Mesenchymal stem cell (in vitro differentiated cells and primary cell): ENCODE data around the gene NKX2-3.
A peak's percentile ranks its signal among the peaks of the same experiment; 100 is the strongest.

ENCODE experiments used
- DNase-seq: peaks from one replicate; pipeline ENCODE4 v3.0.0-alpha.2; 2013
- H2AFZ ChIP-seq: one replicate; pipeline ENCODE4 v1.6.1; 2013; ENCODE audit warnings: low read depth, mild to moderate bottlenecking, control low read depth, inconsistent platforms, low read length, moderate library complexity
- H2AK5ac ChIP-seq: 2 replicates; pipeline ENCODE4 v1.6.1; 2013; ENCODE audit warnings: low read length, moderate library complexity, mild to moderate bottlenecking, inconsistent platforms; ENCODE audit not compliant: severe bottlenecking
- H2BK120ac ChIP-seq: one replicate; pipeline ENCODE4 v1.6.1; 2013; ENCODE audit warnings: low read depth, mild to moderate bottlenecking, inconsistent platforms, low read length, moderate library complexity
- H2BK12ac ChIP-seq, 2 experiments: one replicate each; pipeline ENCODE4 v1.6.1; 2013; ENCODE audit warnings: inconsistent platforms in 2 of 2, low read length in 2 of 2, mild to moderate bottlenecking in 2 of 2, moderate library complexity in 2 of 2, control low read depth in 1 of 2
- H2BK15ac ChIP-seq: one replicate; pipeline ENCODE4 v1.6.1; 2013; ENCODE audit warnings: mild to moderate bottlenecking, low read depth, inconsistent platforms; ENCODE audit not compliant: poor library complexity, severe bottlenecking
- H2BK5ac ChIP-seq: 2 replicates; pipeline ENCODE4 v1.6.1; 2013; ENCODE audit warnings: low read depth, mild to moderate bottlenecking, low read length, control low read depth, inconsistent platforms; ENCODE audit not compliant: poor library complexity, severe bottlenecking
- H3K14ac ChIP-seq, 2 experiments: one replicate each; pipeline ENCODE4 v1.6.1; 2013; ENCODE audit warnings: inconsistent platforms in 2 of 2, low read length in 2 of 2, control low read depth in 1 of 2, mild to moderate bottlenecking in 1 of 2, moderate library complexity in 1 of 2
- H3K18ac ChIP-seq, 2 experiments: one replicate each; pipeline ENCODE4 v1.6.1; 2013; ENCODE audit warnings: inconsistent platforms in 2 of 2, low read length in 2 of 2, control low read depth in 1 of 2, low read depth in 1 of 2, mild to moderate bottlenecking in 1 of 2
- H3K23ac ChIP-seq, 2 experiments: one replicate each; pipeline ENCODE4 v1.6.1; 2013; ENCODE audit warnings: inconsistent platforms in 2 of 2, low read length in 2 of 2, mild to moderate bottlenecking in 2 of 2, moderate library complexity in 2 of 2, control low read depth in 1 of 2
- H3K27ac ChIP-seq: 2 replicates; pipeline ENCODE4 v1.5.1; 2013; ENCODE audit warnings: mild to moderate bottlenecking, moderate library complexity, low read length, control low read depth, inconsistent platforms; ENCODE audit not compliant: poor library complexity, severe bottlenecking
- H3K27me3 ChIP-seq, 2 experiments: 2 replicates each; pipeline versions ENCODE4 v1.6.1 to v1.7.0; 2013; ENCODE audit warnings: low read length in 2 of 2, mild to moderate bottlenecking in 2 of 2, moderate library complexity in 2 of 2, control low read depth in 1 of 2, inconsistent platforms in 1 of 2; ENCODE audit not compliant: control insufficient read depth in 1 of 2, insufficient read depth in 1 of 2
- H3K36me3 ChIP-seq, 2 experiments: 2 replicates each; pipeline versions ENCODE4 v1.6.1 to v1.7.0; 2013; ENCODE audit warnings: low read length in 2 of 2, control low read depth in 1 of 2, inconsistent platforms in 1 of 2, low read depth in 1 of 2, mild to moderate bottlenecking in 1 of 2; ENCODE audit not compliant: insufficient read depth in 2 of 2, control insufficient read depth in 1 of 2
- H3K4ac ChIP-seq, 2 experiments: one replicate each; pipeline ENCODE4 v1.6.1; 2013; ENCODE audit warnings: inconsistent platforms in 2 of 2, low read length in 2 of 2, mild to moderate bottlenecking in 2 of 2, moderate library complexity in 2 of 2, control low read depth in 1 of 2, low read depth in 1 of 2
- H3K4me1 ChIP-seq: 2 replicates; pipeline ENCODE4 v1.6.1; 2013; ENCODE audit warnings: low read depth, low read length, control low read depth; ENCODE audit not compliant: control insufficient read depth, insufficient read depth
- H3K4me2 ChIP-seq: 2 replicates; pipeline ENCODE4 v1.6.1; 2013; ENCODE audit warnings: low read length, mild to moderate bottlenecking, inconsistent platforms; ENCODE audit not compliant: poor library complexity, severe bottlenecking
- H3K4me3 ChIP-seq, 2 experiments: 2 replicates each; pipeline versions ENCODE4 v1.5.1 to v1.7.0; 2013; ENCODE audit warnings: low read length in 2 of 2, mild to moderate bottlenecking in 2 of 2, control low read depth in 1 of 2, low read depth in 1 of 2; ENCODE audit not compliant: insufficient read depth in 1 of 2
- H3K79me1 ChIP-seq: replicated peaks from 2 replicates; pipeline ENCODE4 v1.6.1; 2013; ENCODE audit warnings: mild to moderate bottlenecking, control low read depth, low read length, inconsistent platforms; ENCODE audit not compliant: poor library complexity, severe bottlenecking
- H3K9ac ChIP-seq: 2 replicates; pipeline ENCODE4 v1.7.0; 2013; ENCODE audit warnings: mild to moderate bottlenecking, low read length, moderate library complexity
- H3K9me3 ChIP-seq: 2 replicates; pipeline ENCODE4 v1.7.0; 2013; ENCODE audit warnings: mild to moderate bottlenecking, low read length; ENCODE audit not compliant: control insufficient read depth
- H4K8ac ChIP-seq: one replicate; pipeline ENCODE4 v1.6.1; 2013; ENCODE audit warnings: inconsistent platforms, mild to moderate bottlenecking, low read length, moderate library complexity
- H4K91ac ChIP-seq: one replicate; pipeline ENCODE4 v1.6.1; 2013; ENCODE audit warnings: mild to moderate bottlenecking, low read length, inconsistent platforms
- WGBS: methylation state at CpG from one replicate; pipeline ENCODE4 v1.1.7; 2013; ENCODE audit warnings: mixed read lengths; 5-methylcytosine and 5-hydroxymethylcytosine counted together

The NKX2-3 gene

DNA sequence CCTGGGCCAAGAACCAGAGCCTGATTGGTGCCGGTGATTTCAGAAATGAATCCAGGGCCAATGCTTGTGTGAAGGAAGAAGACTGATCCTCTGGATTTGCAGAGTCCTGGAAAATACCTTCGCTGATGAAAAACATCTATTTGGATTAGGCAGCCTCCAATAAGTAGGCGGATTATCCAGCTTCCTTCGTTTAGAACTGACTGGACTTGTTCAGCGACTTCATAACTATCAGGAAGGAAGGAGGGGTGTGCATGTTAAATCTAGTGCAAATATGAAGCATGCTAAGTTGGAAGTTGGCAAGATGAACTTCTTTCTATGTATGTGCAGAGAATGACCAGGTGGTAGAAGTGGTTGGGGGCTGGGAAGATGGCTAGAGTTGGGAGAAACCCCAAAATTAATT, 41.0 kb downstream of the NKX2-3 start:
- no peak overlapping the region for H2AK5ac ChIP-seq

DNA sequence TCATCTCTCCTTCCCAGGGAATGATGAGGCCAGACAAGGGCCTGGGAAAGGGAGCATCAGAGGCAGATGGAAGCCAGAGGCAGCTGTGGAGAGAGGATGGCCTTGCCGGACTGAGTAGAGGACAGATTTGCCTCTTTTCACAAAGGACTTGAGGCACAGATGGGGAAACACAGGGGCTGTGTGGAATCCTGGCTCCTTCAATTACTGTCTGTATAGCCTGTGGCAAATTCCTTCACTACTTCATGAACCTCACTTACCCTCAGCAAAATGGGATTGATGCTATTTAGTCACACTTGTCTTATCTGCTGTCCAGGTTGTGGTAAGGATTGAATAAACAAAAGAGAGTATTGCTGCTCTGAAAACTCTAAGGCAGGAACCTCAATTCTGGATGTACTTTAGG, 47.2 kb downstream of the NKX2-3 start:
- no peak overlapping the region for H4K91ac ChIP-seq
- H3K4me1 ChIP-seq: no peaks in the 10 kb centered on the region
- H2AK5ac ChIP-seq: no peak overlapping the region
- H3K4me3 ChIP-seq: no peak overlapping the region
- H2BK120ac ChIP-seq: no peak overlapping the region
- no peaks in the 10 kb centered on the region for H3K36me3 ChIP-seq
- peak overlapping the region; percentile 58 to 83 for H3K18ac ChIP-seq
- H2AFZ ChIP-seq: no peak overlapping the region
- peak; percentile 69 for DNase-seq
- H3K9ac ChIP-seq: no peak overlapping the region
- peak overlapping the region; percentile 12 for H2BK15ac ChIP-seq
- H2BK12ac ChIP-seq: peak overlapping the region in 1 of 2 experiments; percentile 95
- no peaks in the 10 kb centered on the region for H3K9me3 ChIP-seq
- H3K14ac ChIP-seq: no peak overlapping the region
- H3K27me3 ChIP-seq: peaks cover 26 to 59% of the 10 kb centered on the region in 2 experiments
- no peak overlapping the region for H3K23ac ChIP-seq
- peak overlapping the region; percentile 60 to 71 for H3K4ac ChIP-seq
- H2BK5ac ChIP-seq: no peak overlapping the region
- no peak overlapping the region for H3K4me2 ChIP-seq
- H3K79me1 ChIP-seq: no peaks in the 10 kb centered on the region
- no peak overlapping the region for H4K8ac ChIP-seq
- no peak overlapping the region for H3K27ac ChIP-seq
- WGBS: no CpG with 5 or more reads among the region's 1 CpG

More for the DNA sequence above, 41.0 kb downstream of the NKX2-3 start:
- H3K4me1 ChIP-seq: no peaks in the 10 kb centered on the region
- H2BK12ac ChIP-seq: no peak overlapping the region
- peaks cover 6 to 30% of the 10 kb centered on the region in 2 experiments for H3K27me3 ChIP-seq
- no peak overlapping the region for H3K4me3 ChIP-seq
- H3K9me3 ChIP-seq: no peaks in the 10 kb centered on the region
- DNase-seq: no peak
- no peak overlapping the region for H4K8ac ChIP-seq
- no peak overlapping the region for H2BK5ac ChIP-seq
- H3K79me1 ChIP-seq: no peaks in the 10 kb centered on the region
- 88% methylated on average over 5 of the region's 5 CpGs for WGBS
- no peak overlapping the region for H2AFZ ChIP-seq
- H3K14ac ChIP-seq: no peak overlapping the region
- no peak overlapping the region for H3K18ac ChIP-seq
- no peak overlapping the region for H2BK15ac ChIP-seq
- H4K91ac ChIP-seq: no peak overlapping the region
- no peak overlapping the region for H3K4ac ChIP-seq
- no peak overlapping the region for H3K9ac ChIP-seq
- H3K4me2 ChIP-seq: no peak overlapping the region
- H3K27ac ChIP-seq: no peak overlapping the region
- no peaks in the 10 kb centered on the region for H3K36me3 ChIP-seq
- H3K23ac ChIP-seq: no peak overlapping the region
- H2BK120ac ChIP-seq: no peak overlapping the region

DNA sequence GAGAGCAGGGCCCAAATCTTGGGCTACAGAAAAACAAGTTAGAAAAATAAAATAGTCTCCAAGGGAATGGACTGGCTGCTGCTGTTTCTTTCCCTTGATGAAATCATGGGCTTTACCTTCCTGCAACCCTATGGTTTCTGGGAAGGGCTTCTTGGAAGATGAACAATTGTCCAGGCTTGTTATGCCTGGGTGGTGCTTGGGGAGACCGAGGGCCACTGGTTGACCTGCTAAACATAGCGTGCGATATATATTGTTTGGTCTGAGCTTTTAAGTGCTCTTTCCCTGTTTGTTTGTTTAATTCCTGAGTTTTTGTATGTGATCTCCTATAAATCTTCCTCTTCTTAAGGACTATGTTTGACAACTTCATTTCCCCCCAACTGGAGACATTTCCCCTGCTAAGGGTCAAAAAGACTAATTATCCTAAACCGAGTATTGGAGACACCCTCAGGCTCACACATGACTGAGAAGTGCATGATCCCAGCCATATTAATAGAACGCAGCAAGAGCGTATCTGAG, 49.6 kb downstream of the NKX2-3 start:
- Histone ChIP-seq H3K14ac (no peak overlapping the region), H3K4me3 (no peak overlapping the region), H2BK120ac (no peak overlapping the region), H4K8ac (no peak overlapping the region), H3K4ac (no peak overlapping the region), H3K9me3 (no peaks in the 10 kb centered on the region), H2BK12ac (no peak overlapping the region), H3K9ac (no peak overlapping the region), H3K27ac (no peak overlapping the region), H2BK5ac (no peak overlapping the region), H2BK15ac (no peak overlapping the region), H3K79me1 (no peaks in the 10 kb centered on the region), H2AK5ac (no peak overlapping the region), H3K23ac (no peak overlapping the region), H3K36me3 (no peaks in the 10 kb centered on the region), H3K4me1 (no peaks in the 10 kb centered on the region), H2AFZ (no peak overlapping the region), H3K27me3 (peaks cover 39 to 74% of the 10 kb centered on the region in 2 experiments), H4K91ac (no peak overlapping the region), H3K4me2 (no peak overlapping the region), H3K18ac (no peak overlapping the region)
- peak; percentile 95 for DNase-seq
- 25% methylated on average over 4 of the region's 6 CpGs for WGBS

DNA sequence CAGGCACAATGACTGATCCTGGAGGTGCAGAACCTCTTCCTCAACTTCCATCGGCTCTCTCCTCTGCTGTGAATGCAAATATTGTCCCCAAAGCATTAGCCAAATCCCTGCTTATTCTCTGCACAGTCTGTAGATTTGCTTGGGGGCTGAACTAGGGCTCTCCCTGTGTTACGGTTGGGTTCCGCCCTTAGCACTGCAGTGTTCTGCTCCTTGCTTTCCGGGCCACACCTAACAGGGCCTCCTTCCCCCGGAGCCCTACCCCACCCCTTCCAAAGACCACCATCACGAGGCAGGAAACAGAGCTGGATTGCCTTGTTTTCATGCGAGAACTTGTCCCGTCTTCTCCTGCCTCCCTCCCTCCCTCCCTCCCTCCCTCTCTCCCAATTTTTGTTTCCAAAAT, 50.9 kb downstream of the NKX2-3 start:
- Histone ChIP-seq H3K27me3 (peaks cover 49 to 68% of the 10 kb centered on the region in 2 experiments), H3K79me1 (no peaks in the 10 kb centered on the region), H3K18ac (peak overlapping the region in 1 of 2 experiments; percentile 91), H3K36me3 (no peaks in the 10 kb centered on the region), H3K27ac (no peak overlapping the region), H4K8ac (no peak overlapping the region), H4K91ac (no peak overlapping the region), H3K4ac (peak overlapping the region in 1 of 2 experiments; percentile 37), H2BK5ac (no peak overlapping the region), H3K9me3 (no peaks in the 10 kb centered on the region), H3K9ac (no peak overlapping the region), H3K4me3 (no peak overlapping the region), H2BK15ac (no peak overlapping the region), H2BK12ac (peak overlapping the region in 1 of 2 experiments; percentile 97), H3K14ac (no peak overlapping the region), H3K23ac (no peak overlapping the region), H2BK120ac (no peak overlapping the region), H3K4me1 (no peaks in the 10 kb centered on the region), H2AFZ (no peak overlapping the region), H2AK5ac (no peak overlapping the region), H3K4me2 (no peak overlapping the region)
- DNase-seq: no peak
- WGBS: 60% methylated on average over 8 of the region's 8 CpGs
